IMR-90 (cell line): ENCODE measurements around the gene MTRF1L. TPM values are rescaled to one million over a fixed set of nuclear protein-coding genes. Genes with fewer than 3 reads are reported as not detected.

ENCODE experiments used
- ATAC-seq: fragments of 200-7000 bp; cut with Tn5 transposase; 2 replicates; pipeline ENCODE4 v1.9.1; 2020; ENCODE audit warnings: low read depth, mild to moderate bottlenecking, moderate library complexity
- BruUV-seq: library from RNA; stranded (reverse); fragments of 400-500 nt; replicated peaks from 2 replicates; lab custom pipeline; 2021; lab: Mats Ljungman, UMichigan
- CTCF ChIA-PET: fragments of 300-600 bp; formaldehyde crosslinking; extraction: SDS; loops from one replicate; lab custom pipeline; 2021; ENCODE audit warnings: antibody characterized with exemption; lab: Yijun Ruan, JAX
- POLR2A ChIA-PET: fragments of 300-600 bp; sonication (Branson Sonifier 250); formaldehyde crosslinking; loops from one replicate; lab custom pipeline; 2022; ENCODE audit warnings: antibody characterized with exemption; ENCODE audit not compliant: unreplicated experiment; lab: Charles Lee
- DNase-seq: peaks from one replicate; pipeline ENCODE4 v3.0.0; 2013
- H2AFZ ChIP-seq: replicated peaks from 2 replicates; pipeline ENCODE3; 2013; ENCODE audit warnings: low read length, mild to moderate bottlenecking; ENCODE audit not compliant: poor library complexity
- H2AK5ac ChIP-seq: 2 replicates; pipeline ENCODE4 v1.6.1; 2013; ENCODE audit warnings: low read depth, low read length, inconsistent platforms
- H2AK9ac ChIP-seq: replicated peaks from 2 replicates; pipeline ENCODE3; 2013; ENCODE audit warnings: mild to moderate bottlenecking, low read depth, low read length, moderate library complexity; ENCODE audit not compliant: poor library complexity
- H2BK120ac ChIP-seq: 2 replicates; pipeline ENCODE4 v1.6.1; 2013; ENCODE audit warnings: low read depth, low read length, inconsistent platforms
- H2BK15ac ChIP-seq: 3 replicates; pipeline ENCODE4 v1.6.1; 2013; ENCODE audit warnings: low read depth, low read length, inconsistent platforms
- H2BK20ac ChIP-seq: 2 replicates; pipeline ENCODE4 v1.6.1; 2013; ENCODE audit warnings: low read depth, mild to moderate bottlenecking, inconsistent platforms, low read length, moderate library complexity
- H2BK5ac ChIP-seq: 2 replicates; pipeline ENCODE4 v1.6.1; 2013; ENCODE audit warnings: mild to moderate bottlenecking, low read depth, low read length, inconsistent platforms; ENCODE audit not compliant: poor library complexity, severe bottlenecking
- H3K14ac ChIP-seq: replicated peaks from 2 replicates; pipeline ENCODE4 v1.6.1; 2013; ENCODE audit warnings: low read depth, low read length, inconsistent platforms
- H3K18ac ChIP-seq: 2 replicates; pipeline ENCODE4 v1.6.1; 2013; ENCODE audit warnings: low read depth, low read length, control low read depth
- H3K23ac ChIP-seq: 2 replicates; pipeline ENCODE4 v1.6.1; 2013; ENCODE audit warnings: low read depth, low read length, inconsistent platforms
- H3K27ac ChIP-seq: 2 replicates; pipeline ENCODE4 v1.5.1; 2013; ENCODE audit warnings: mild to moderate bottlenecking, control low read depth, low read length; ENCODE audit not compliant: insufficient read depth
- H3K27me3 ChIP-seq: 2 replicates; pipeline ENCODE4 v1.6.1; 2013; ENCODE audit warnings: low read length; ENCODE audit not compliant: control insufficient read depth, insufficient read depth
- H3K36me3 ChIP-seq: 2 replicates; pipeline ENCODE4 v1.6.1; 2013; ENCODE audit warnings: low read length, mixed read lengths; ENCODE audit not compliant: control insufficient read depth, insufficient read depth
- H3K4ac ChIP-seq: 2 replicates; pipeline ENCODE4 v1.6.1; 2013; ENCODE audit warnings: low read depth, low read length, inconsistent platforms
- H3K4me1 ChIP-seq: 2 replicates; pipeline ENCODE4 v1.6.1; 2013; ENCODE audit warnings: low read length, mixed read lengths; ENCODE audit not compliant: control insufficient read depth, insufficient read depth
- H3K4me2 ChIP-seq: 2 replicates; pipeline ENCODE4 v1.6.1; 2013; ENCODE audit warnings: low read depth, mild to moderate bottlenecking, control low read depth, low read length, moderate library complexity
- H3K4me3 ChIP-seq: 2 replicates; pipeline ENCODE4 v1.5.1; 2013; ENCODE audit warnings: low read depth, mild to moderate bottlenecking, control low read depth, low read length, moderate library complexity; ENCODE audit not compliant: insufficient read depth
- H3K56ac ChIP-seq: 2 replicates; pipeline ENCODE4 v1.6.1; 2013; ENCODE audit warnings: low read length, inconsistent platforms; ENCODE audit not compliant: insufficient read depth; ENCODE audit errors: extremely low read depth
- H3K79me1 ChIP-seq, 2 experiments: 2 replicates each; pipeline ENCODE4 v1.6.1; 2013; ENCODE audit warnings: low read length in 2 of 2, inconsistent platforms in 1 of 2, low read depth in 1 of 2
- H3K9ac ChIP-seq: 2 replicates; pipeline ENCODE4 v1.6.1; 2013; ENCODE audit warnings: low read depth, low read length, control low read depth
- H3K9me1 ChIP-seq: 2 replicates; pipeline ENCODE4 v1.6.1; 2013; ENCODE audit warnings: low read length, inconsistent platforms; ENCODE audit not compliant: insufficient read depth
- H3K9me3 ChIP-seq: 2 replicates; pipeline ENCODE4 v1.6.1; 2013; ENCODE audit warnings: low read length; ENCODE audit not compliant: control insufficient read depth, insufficient read depth
- H4K20me1 ChIP-seq: 2 replicates; pipeline ENCODE4 v1.6.1; 2013; ENCODE audit warnings: low read length, inconsistent platforms; ENCODE audit not compliant: insufficient read depth
- H4K5ac ChIP-seq: 2 replicates; pipeline ENCODE4 v1.6.1; 2013; ENCODE audit warnings: mild to moderate bottlenecking, low read depth, low read length, control low read depth
- H4K8ac ChIP-seq, 2 experiments: 2 replicates each; pipeline ENCODE4 v1.6.1; 2013; ENCODE audit warnings: low read depth in 2 of 2, low read length in 2 of 2, control low read depth in 1 of 2, inconsistent platforms in 1 of 2
- H4K91ac ChIP-seq: 2 replicates; pipeline ENCODE4 v1.6.1; 2013; ENCODE audit warnings: low read depth, low read length, inconsistent platforms; ENCODE audit not compliant: insufficient read depth
- CHD1 ChIP-seq: IDR thresholded peaks from 2 replicates; pipeline ENCODE4 v1.6.1; 2012; ENCODE audit warnings: low read depth, low read length, improper control_type of control experiment
- ELK1 ChIP-seq: fragments of 150-350 bp; IDR thresholded peaks from 2 replicates; pipeline ENCODE4 v1.6.1; 2016; ENCODE audit warnings: low read depth, mild to moderate bottlenecking, low read length, moderate library complexity, borderline replicate concordance
- MXI1 ChIP-seq: IDR thresholded peaks from 2 replicates; pipeline ENCODE4 v1.6.1; 2012; ENCODE audit warnings: low read depth, mild to moderate bottlenecking, low read length, moderate library complexity, borderline replicate concordance
- POLR2A ChIP-seq: IDR thresholded peaks from 2 replicates; pipeline ENCODE4 v1.6.1; 2012; ENCODE audit warnings: mild to moderate bottlenecking, low read depth, low read length
- RFX5 ChIP-seq: IDR thresholded peaks from 2 replicates; pipeline ENCODE4 v1.8.0; 2012; ENCODE audit warnings: low read depth, mild to moderate bottlenecking, low read length, moderate library complexity
- SMC3 ChIP-seq: fragments of 150-350 bp; IDR thresholded peaks from 2 replicates; pipeline ENCODE4 v1.6.1; 2016; ENCODE audit warnings: low read depth, mild to moderate bottlenecking, antibody characterized with exemption, low read length, moderate library complexity
- dilution Hi-C: fragments of 300-500 bp; cut with HindIII; formaldehyde crosslinking; loops from one replicate; pipeline ENCODE4 v1.14.3; 2018; ENCODE audit warnings: low sequenced_read_pairs; ENCODE audit not compliant: unreplicated experiment
- in situ Hi-C: fragments of 300-500 bp; cut with MboI; formaldehyde crosslinking; loops from 3 replicates; pipeline ENCODE4 v1.14.3; 2019; ENCODE audit warnings: low sequenced_read_pairs, inconsistent platforms, mixed read lengths
- intact Hi-C: fragments of 100-400 bp; cut with micrococcal nuclease; formaldehyde crosslinking; loops from 2 replicates; pipeline ENCODE4 v1.10.0; 2022
- polyA plus RNA-seq, 3 experiments: library from polyadenylated mRNA; depleted of rRNA; stranded (reverse); fragments of >200 nt; gene quantifications; 2 replicates each; pipeline ENCODE4 v1.2.3, GENCODE V29; 2012; ENCODE audit warnings: low replicate concordance in 1 of 3
- total RNA-seq: library from RNA; depleted of rRNA; stranded (reverse); fragments of >200 nt; gene quantifications from 2 replicates; pipeline ENCODE4 v1.2.3, GENCODE V29; 2012

Gene MTRF1L
- total and polyA plus RNA-seq, 2 of the 4 experiments (the other 2 are of a cell fraction): 6.9 to 11.1 TPM

GRCh38 chr6:152977556-152977955 lies 25.0 kb downstream of the MTRF1L start:
- Histone ChIP-seq H4K8ac (no peak overlapping the region), H2BK120ac (no peak overlapping the region), H4K5ac (no peak overlapping the region), H3K14ac (no peak overlapping the region), H3K27ac (no peak overlapping the region), H3K56ac (no peak overlapping the region), H3K18ac (no peak overlapping the region), H3K4me3 (no peak overlapping the region), H3K27me3 (no peaks in the 10 kb centered on the region), H2BK5ac (peak overlapping the region; percentile 6), H4K20me1 (peaks cover 20% of the 10 kb centered on the region), H3K79me1 (peaks cover 0 to 7% of the 10 kb centered on the region in 2 experiments; a peak in 2 of 4 replicates), H2AK5ac (no peak overlapping the region), H2AK9ac (no peak overlapping the region), H3K9ac (no peak overlapping the region), H2BK15ac (no peak overlapping the region), H3K9me1 (peaks cover 5% of the 10 kb centered on the region; the same call in 1 of the 2 replicates), H3K9me3 (no peaks in the 10 kb centered on the region), H3K4me1 (peaks cover 5% of the 10 kb centered on the region), H2BK20ac (no peak overlapping the region), H3K4ac (no peak overlapping the region), H4K91ac (no peak overlapping the region), H3K4me2 (no peak overlapping the region), H3K23ac (no peak overlapping the region), H2AFZ (no peak overlapping the region), H3K36me3 (peaks cover 5% of the 10 kb centered on the region; the same call in 1 of the 2 replicates)
- BruUV-seq: no TSS peak
- dilution Hi-C loops (no loop called here), in situ Hi-C loops (no loop called here), intact Hi-C loops (no loop called here)
- TF ChIP-seq SMC3: no peak
- TF ChIP-seq MXI1: no peak
- TF ChIP-seq CHD1: no peak
- no peak for TF ChIP-seq RFX5
- no peak for TF ChIP-seq ELK1
- TF ChIP-seq POLR2A: no peak
- DNase-seq: no peak
- no peak for ATAC-seq
- ChIA-PET POLR2A (no interaction called here), CTCF (interaction anchor here (0.6 to 1.2 kb wide), 5 partner anchors 23 to 55 kb away, joined by 3 to 4 read pairs (median 3); no protein-coding TSS in a partner anchor)
